Measurements from ENCODE around the gene MYOZ3. TPM values are rescaled to one million over a fixed set of nuclear protein-coding genes. Genes with fewer than 3 reads are reported as not detected.

MYOZ3 gene
- polyA plus RNA-seq, 1 of the 3 experiments (the other 2 are of a cell fraction): 0.26 TPM

GRCh38 chr5:150706776-150707390 is 45.8 kb downstream of the MYOZ3 start:
- no peaks in the 10 kb centered on the region for H3K9me2 ChIP-seq
- H3K36me3 ChIP-seq (replicated peaks in 1 of 2; ENCODE audit: control insufficient read depth in 1 of 2, insufficient read depth in 2 of 2, low read length in 1 of 2): peaks cover 35 to 43% of the 10 kb centered on the region in 2 experiments
- peaks cover 32% of the 10 kb centered on the region for H3F3A ChIP-seq (replicated peaks; ENCODE audit: insufficient read depth)
- H3K9ac ChIP-seq: no peak overlapping the region
- no peaks in the 10 kb centered on the region for H4K20me1 ChIP-seq (ENCODE audit: insufficient read depth)
- ChIA-PET CTCF (interaction anchor here (1.1 to 4.0 kb wide), 2 partner anchors 146 to 162 kb away, joined by 3 to 19 read pairs; no protein-coding TSS in a partner anchor), POLR2A (no interaction called here)
- H3K79me2 ChIP-seq (ENCODE audit: insufficient read depth): no peaks in the 10 kb centered on the region
- H3K4me3 ChIP-seq (ENCODE audit: low read depth in 2 of 2, low read length in 1 of 2): no peak overlapping the region
- H3K27me3 ChIP-seq (ENCODE audit: insufficient read depth): no peaks in the 10 kb centered on the region
- no peak for DNase-seq
- no peak overlapping the region for H3K27ac ChIP-seq (ENCODE audit: low read depth in 2 of 2, low read length in 1 of 2)
- WGBS (ENCODE audit: low lambda C conversion rate): 96% methylated on average over 4 of the region's 4 CpGs
- TF ChIP-seq RCOR1 (IDR thresholded peaks at IDR 0.05; ENCODE audit: low read length) (no peak), JUND (IDR thresholded peaks at IDR 0.05) (no peak)
- TF ChIP-seq, protein P1, sequence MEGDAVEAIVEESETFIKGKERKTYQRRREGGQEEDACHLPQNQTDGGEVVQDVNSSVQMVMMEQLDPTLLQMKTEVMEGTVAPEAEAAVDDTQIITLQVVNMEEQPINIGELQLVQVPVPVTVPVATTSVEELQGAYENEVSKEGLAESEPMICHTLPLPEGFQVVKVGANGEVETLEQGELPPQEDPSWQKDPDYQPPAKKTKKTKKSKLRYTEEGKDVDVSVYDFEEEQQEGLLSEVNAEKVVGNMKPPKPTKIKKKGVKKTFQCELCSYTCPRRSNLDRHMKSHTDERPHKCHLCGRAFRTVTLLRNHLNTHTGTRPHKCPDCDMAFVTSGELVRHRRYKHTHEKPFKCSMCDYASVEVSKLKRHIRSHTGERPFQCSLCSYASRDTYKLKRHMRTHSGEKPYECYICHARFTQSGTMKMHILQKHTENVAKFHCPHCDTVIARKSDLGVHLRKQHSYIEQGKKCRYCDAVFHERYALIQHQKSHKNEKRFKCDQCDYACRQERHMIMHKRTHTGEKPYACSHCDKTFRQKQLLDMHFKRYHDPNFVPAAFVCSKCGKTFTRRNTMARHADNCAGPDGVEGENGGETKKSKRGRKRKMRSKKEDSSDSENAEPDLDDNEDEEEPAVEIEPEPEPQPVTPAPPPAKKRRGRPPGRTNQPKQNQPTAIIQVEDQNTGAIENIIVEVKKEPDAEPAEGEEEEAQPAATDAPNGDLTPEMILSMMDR (IDR thresholded peaks at IDR 0.05): no peak
- H3K4me1 ChIP-seq (ENCODE audit: control insufficient read depth in 1 of 2, insufficient read depth in 2 of 2, low read depth in 1 of 2, low read length in 1 of 2): no peaks in the 10 kb centered on the region
- no peaks in the 10 kb centered on the region for H3K9me3 ChIP-seq
- no peak overlapping the region for H3K4me2 ChIP-seq
- no peak overlapping the region for H2AFZ ChIP-seq (ENCODE audit: low read depth)

GRCh38 chr5:150710165-150710564 is 49.1 kb downstream of the MYOZ3 start:
- POLR2A ChIA-PET: no interaction called here
- 76% methylated on average over 2 of the region's 2 CpGs for WGBS (ENCODE audit: low lambda C conversion rate)

More at GRCh38 chr5:150710165-150710564, 49.1 kb downstream of the MYOZ3 start:
- Histone ChIP-seq H3K9me2 (no peaks in the 10 kb centered on the region), H3K27me3 (ENCODE audit: insufficient read depth) (no peaks in the 10 kb centered on the region), H4K20me1 (ENCODE audit: insufficient read depth) (no peaks in the 10 kb centered on the region), H3K27ac (ENCODE audit: low read depth in 2 of 2, low read length in 1 of 2) (no peak overlapping the region), H2AFZ (ENCODE audit: low read depth) (no peak overlapping the region), H3K36me3 (replicated peaks in 1 of 2; ENCODE audit: control insufficient read depth in 1 of 2, insufficient read depth in 2 of 2, low read length in 1 of 2) (peaks cover 52 to 76% of the 10 kb centered on the region in 2 experiments), H3F3A (replicated peaks; ENCODE audit: insufficient read depth) (peaks cover 25% of the 10 kb centered on the region), H3K4me3 (ENCODE audit: low read depth in 2 of 2, low read length in 1 of 2) (no peak overlapping the region), H3K79me2 (ENCODE audit: insufficient read depth) (no peaks in the 10 kb centered on the region), H3K4me1 (ENCODE audit: control insufficient read depth in 1 of 2, insufficient read depth in 2 of 2, low read depth in 1 of 2, low read length in 1 of 2) (no peaks in the 10 kb centered on the region), H3K4me2 (no peak overlapping the region), H3K9ac (no peak overlapping the region), H3K9me3 (no peaks in the 10 kb centered on the region)
- TF ChIP-seq ELF1 (IDR thresholded peaks at IDR 0.05) (no peak), JUND (IDR thresholded peaks at IDR 0.05) (no peak), TAF1 (IDR thresholded peaks at IDR 0.05; ENCODE audit: borderline replicate concordance, low read depth, low read length) (no peak), EP300 (IDR thresholded peaks at IDR 0.05; ENCODE audit: borderline replicate concordance in 1 of 2, low read depth in 1 of 2, low read length in 1 of 2) (no peak), RXRA (IDR thresholded peaks at IDR 0.05; ENCODE audit: borderline replicate concordance, low read depth) (no peak), NRF1 (IDR thresholded peaks at IDR 0.05; ENCODE audit: low read depth, low read length) (no peak), REST (IDR thresholded peaks at IDR 0.05; ENCODE audit: low read depth, low read length) (no peak), RAD21 (IDR thresholded peaks at IDR 0.05; ENCODE audit: low read length) (peak; percentile 50), SMC3 (IDR thresholded peaks at IDR 0.05; ENCODE audit: low read depth, low read length) (peak; percentile 25; the same call in 1 of the 2 replicates), ZBTB33 (IDR thresholded peaks at IDR 0.05; ENCODE audit: borderline replicate concordance, low read depth) (no peak), RFX5 (IDR thresholded peaks at IDR 0.05; ENCODE audit: low read length) (no peak)
- TF ChIP-seq, protein P1 (IDR thresholded peaks at IDR 0.05): peak; percentile 52
- peak; percentile 25 for DNase-seq
- CTCF ChIA-PET: interaction anchor here (1.0 to 4.0 kb wide), 5 partner anchors 10 to 251 kb away, joined by 3 to 19 read pairs (median 4); partner anchors contain the start of genes RBM22 and SMIM3
